CD14-positive monocyte (primary cell): Measurements from ENCODE around the gene FAM234A. TPM values are rescaled to one million over a fixed set of nuclear protein-coding genes. Genes with fewer than 3 reads are reported as not detected.
A peak's percentile ranks its signal among the peaks of the same experiment; 100 is the strongest.

Experiments used
- DNase-seq, 3 donors: peaks; one replicate each; pipeline ENCODE4 v3.0.0-alpha.2; 2011 to 2022
- H2AFZ ChIP-seq: 2 replicates; pipeline ENCODE4 v1.6.0; 2012; ENCODE audit warnings: mild to moderate bottlenecking, low read depth, low read length, inconsistent platforms; ENCODE audit not compliant: insufficient read depth, poor library complexity, severe bottlenecking
- H3K27ac ChIP-seq, 2 donors: 1 replicate in 1 of 2; 2 replicates in 1 of 2; pipeline ENCODE4 v1.5.1; 2012 to 2013; ENCODE audit warnings: low read length in 2 of 2, control low read depth in 1 of 2, inconsistent platforms in 1 of 2, low read depth in 1 of 2, mild to moderate bottlenecking in 1 of 2
- H3K27me3 ChIP-seq, 2 donors: one replicate each; pipeline versions ENCODE4 v1.6.0 to v1.6.1; 2011 to 2013; ENCODE audit warnings: low read length in 2 of 2; ENCODE audit not compliant: control insufficient read depth in 2 of 2, insufficient read depth in 2 of 2
- H3K36me3 ChIP-seq, 2 donors: replicated peaks in 1 of 2; 1 replicate in 1 of 2; 2 replicates in 1 of 2; pipeline versions ENCODE4 v1.5.1 to v1.6.1; 2012 to 2013; ENCODE audit warnings: low read length in 2 of 2, control low read depth in 1 of 2, inconsistent platforms in 1 of 2, mild to moderate bottlenecking in 1 of 2; ENCODE audit not compliant: insufficient read depth in 2 of 2, control insufficient read depth in 1 of 2
- H3K4me1 ChIP-seq, 2 donors: 1 replicate in 1 of 2; 2 replicates in 1 of 2; pipeline versions ENCODE4 v1.5.1 to v1.6.1; 2012 to 2013; ENCODE audit warnings: low read length in 2 of 2, control low read depth in 1 of 2, inconsistent platforms in 1 of 2, mild to moderate bottlenecking in 1 of 2, moderate library complexity in 1 of 2; ENCODE audit not compliant: insufficient read depth in 2 of 2, control insufficient read depth in 1 of 2
- H3K4me2 ChIP-seq: replicated peaks from 2 replicates; pipeline ENCODE3; 2012; ENCODE audit warnings: low read length, moderate library complexity, mild to moderate bottlenecking; ENCODE audit not compliant: poor library complexity, severe bottlenecking; ENCODE audit errors: extremely low read depth
- H3K4me3 ChIP-seq, 3 experiments: fragments of 200-600 bp in 1 of 3; sonication (generic) in 1 of 3; replicated peaks in 1 of 3; 1 replicate in 2 of 3; 2 replicates in 1 of 3; pipeline ENCODE4 v1.5.1; 2011 to 2013; ENCODE audit warnings: low read length in 3 of 3, mild to moderate bottlenecking in 3 of 3, control low read depth in 2 of 3, low read depth in 2 of 3, inconsistent platforms in 1 of 3, moderate library complexity in 1 of 3
- H3K79me2 ChIP-seq: 2 replicates; pipeline ENCODE4 v1.6.0; 2012; ENCODE audit warnings: mild to moderate bottlenecking, control low read depth, inconsistent platforms, low read length, moderate library complexity; ENCODE audit not compliant: insufficient read depth
- H3K9ac ChIP-seq: 2 replicates; pipeline ENCODE4 v1.6.0; 2017; ENCODE audit warnings: low read length, mild to moderate bottlenecking; ENCODE audit not compliant: insufficient read depth, poor library complexity, severe bottlenecking
- H3K9me3 ChIP-seq, 2 donors: replicated peaks in 1 of 2; 1 replicate in 1 of 2; 2 replicates in 1 of 2; pipeline versions ENCODE4 v1.5.1 to v1.6.1; 2012 to 2013; ENCODE audit warnings: low read length in 2 of 2, control low read depth in 1 of 2; ENCODE audit not compliant: control insufficient read depth in 1 of 2, insufficient read depth in 1 of 2
- H4K20me1 ChIP-seq: 2 replicates; pipeline ENCODE4 v1.6.0; 2012; ENCODE audit warnings: mild to moderate bottlenecking, low read length, control low read depth, moderate library complexity; ENCODE audit not compliant: insufficient read depth
- H3K27ac Mint-ChIP-seq, 7 donors: one replicate each; pipeline ENCODE4 v1.8.0; 2020; ENCODE audit warnings: mild to moderate bottlenecking in 7 of 7, mixed read lengths in 7 of 7, moderate library complexity in 6 of 7, inconsistent platforms in 2 of 7
- H3K27me3 Mint-ChIP-seq, 3 donors: one replicate each; pipeline ENCODE4 v1.8.0; 2021 to 2022; ENCODE audit warnings: low read depth in 3 of 3, mild to moderate bottlenecking in 3 of 3, mixed read lengths in 3 of 3, moderate library complexity in 3 of 3, inconsistent platforms in 1 of 3
- H3K36me3 Mint-ChIP-seq, 2 donors: one replicate each; pipeline ENCODE4 v1.8.0; 2020; ENCODE audit warnings: mixed read lengths in 2 of 2, inconsistent platforms in 1 of 2, mild to moderate bottlenecking in 1 of 2
- H3K4me1 Mint-ChIP-seq: one replicate; pipeline ENCODE4 v1.8.0; 2020; ENCODE audit warnings: mild to moderate bottlenecking, mixed read lengths
- H3K4me3 Mint-ChIP-seq, 2 donors: one replicate each; pipeline ENCODE4 v1.8.0; 2020; ENCODE audit warnings: mild to moderate bottlenecking in 2 of 2, mixed read lengths in 2 of 2, moderate library complexity in 1 of 2
- H3K9me3 Mint-ChIP-seq, 7 donors: one replicate each; pipeline ENCODE4 v1.8.0; 2020 to 2022; ENCODE audit warnings: mixed read lengths in 7 of 7, mild to moderate bottlenecking in 6 of 7, moderate library complexity in 6 of 7, inconsistent platforms in 2 of 7
- CTCF ChIP-seq: fragments of 200-600 bp; IDR thresholded peaks from one replicate; pipeline ENCODE4 v1.8.0; 2022; ENCODE audit warnings: antibody characterized with exemption, mild to moderate bottlenecking
- WGBS: methylation state at CpG from one replicate; pipeline ENCODE4 v1.1.5; 2013; ENCODE audit warnings: missing lambda C conversion rate; ENCODE audit not compliant: insufficient coverage; 5-methylcytosine and 5-hydroxymethylcytosine counted together
- intact Hi-C, 2 donors: fragments of 100-400 bp; cut with micrococcal nuclease; formaldehyde crosslinking; loops; one replicate each; pipeline versions ENCODE4 v1.15.0 to v1.15.1; 2023
- polyA plus RNA-seq, 3 donors: library from polyadenylated mRNA; depleted of rRNA in 1 of 3; unstranded in 2 of 3; stranded (reverse) in 1 of 3; fragments of 300-500 nt in 2 of 3; fragments of >200 nt in 1 of 3; fragmentation: Illumina TruSeq in 2 of 3; gene quantifications; 1 replicate in 2 of 3; 2 replicates in 1 of 3; pipeline ENCODE4 v1.2.3, GENCODE V29; 2012 to 2021

The FAM234A gene
- polyA plus RNA-seq, 3 donors, result 22.5 to 40.4 (median 25.1) TPM

- 0% methylated on average over 3 of the region's 9 CpGs for WGBS
- Mint-ChIP-seq H3K27ac (peak overlapping the region; percentile 90 to 96 (median 94)), H3K4me3 (peak overlapping the region; percentile 86 to 91), H3K9me3 (peaks cover 0 to 2% (median 0%) of the 10 kb centered on the region in 7 donors), H3K36me3 (peaks cover 38 to 41% of the 10 kb centered on the region in 2 donors), H3K4me1 (peaks cover 16% of the 10 kb centered on the region), H3K27me3 (peaks cover 0 to 2% (median 1%) of the 10 kb centered on the region in 3 donors)
- TF ChIP-seq CTCF, result no peak
- peaks cover 52% of the 10 kb centered on the region for H4K20me1 ChIP-seq
- peaks cover 45% of the 10 kb centered on the region for H3K79me2 ChIP-seq
- peak overlapping the region; percentile 95 for H3K9ac ChIP-seq
- intact Hi-C loops, result loop anchor here in 1 of 2 donors (5.0 kb wide), 1 partner anchor 124 kb away; the partner anchor contains the start of gene AXIN1
- no peaks in the 10 kb centered on the region for H3K9me3 ChIP-seq
- H3K4me2 ChIP-seq, result peak overlapping the region; percentile 89
- peaks cover 35 to 40% of the 10 kb centered on the region in 2 donors for H3K36me3 ChIP-seq
- no peak for DNase-seq
- peak overlapping the region; percentile 74 to 94 for H3K27ac ChIP-seq
- H3K27me3 ChIP-seq, result no peaks in the 10 kb centered on the region
- H3K4me3 ChIP-seq, result peak overlapping the region; percentile 72 to 89 (median 87)
- peak overlapping the region; percentile 76 for H2AFZ ChIP-seq
- peaks cover 17 to 25% of the 10 kb centered on the region in 2 donors for H3K4me1 ChIP-seq
Measured at GRCh38 chr16:228151-228851, 6.3 kb upstream of the FAM234A start.

- intact Hi-C loops, result loop anchor here in 1 of 2 donors (5.0 kb wide), 1 partner anchor 123 kb away; the partner anchor contains the start of gene AXIN1
- Mint-ChIP-seq H3K4me3 (peak within 1 kb of the TSS; percentile 86 to 91), H3K27ac (peak within 1 kb of the TSS; percentile 90 to 96 (median 94)), H3K9me3 (peaks cover 0 to 2% (median 0%) of the 10 kb centered on the region in 7 donors), H3K27me3 (peaks cover 0 to 2% (median 1%) of the 10 kb centered on the region in 3 donors), H3K36me3 (peaks cover 31 to 33% of the 10 kb centered on the region in 2 donors), H3K4me1 (peaks cover 16% of the 10 kb centered on the region)
- peak; percentile 62 to 81 (median 67) for DNase-seq
- Histone ChIP-seq H2AFZ (peak within 1 kb of the TSS; percentile 76), H3K27me3 (no peaks in the 10 kb centered on the region), H3K9me3 (no peaks in the 10 kb centered on the region), H3K36me3 (peaks cover 28 to 32% of the 10 kb centered on the region in 2 donors), H4K20me1 (peaks cover 45% of the 10 kb centered on the region), H3K4me2 (peak within 1 kb of the TSS; percentile 89), H3K27ac (peak within 1 kb of the TSS; percentile 74 to 94), H3K9ac (peak within 1 kb of the TSS; percentile 95), H3K79me2 (peaks cover 42% of the 10 kb centered on the region), H3K4me1 (peaks cover 20 to 29% of the 10 kb centered on the region in 2 donors), H3K4me3 (peak within 1 kb of the TSS; percentile 72 to 89 (median 87))
- no peak for TF ChIP-seq CTCF
- 1% methylated on average over 83 of the region's 88 CpGs for WGBS
Measured at GRCh38 chr16:228852-229730, 5.5 kb upstream of the FAM234A start, which contains the start of gene LUC7L. LUC7L (minus strand) TSS chr16:229449; CDS start chr16:229339, 110 bp downstream.
